ENCODE data around the gene TPGS1. TPM values are rescaled to one million over a fixed set of nuclear protein-coding genes. Genes with fewer than 3 reads are reported as not detected.

Gene TPGS1
- total RNA-seq, 2 experiments from 2014 or later = 14.1 to 14.9 TPM

DNA sequence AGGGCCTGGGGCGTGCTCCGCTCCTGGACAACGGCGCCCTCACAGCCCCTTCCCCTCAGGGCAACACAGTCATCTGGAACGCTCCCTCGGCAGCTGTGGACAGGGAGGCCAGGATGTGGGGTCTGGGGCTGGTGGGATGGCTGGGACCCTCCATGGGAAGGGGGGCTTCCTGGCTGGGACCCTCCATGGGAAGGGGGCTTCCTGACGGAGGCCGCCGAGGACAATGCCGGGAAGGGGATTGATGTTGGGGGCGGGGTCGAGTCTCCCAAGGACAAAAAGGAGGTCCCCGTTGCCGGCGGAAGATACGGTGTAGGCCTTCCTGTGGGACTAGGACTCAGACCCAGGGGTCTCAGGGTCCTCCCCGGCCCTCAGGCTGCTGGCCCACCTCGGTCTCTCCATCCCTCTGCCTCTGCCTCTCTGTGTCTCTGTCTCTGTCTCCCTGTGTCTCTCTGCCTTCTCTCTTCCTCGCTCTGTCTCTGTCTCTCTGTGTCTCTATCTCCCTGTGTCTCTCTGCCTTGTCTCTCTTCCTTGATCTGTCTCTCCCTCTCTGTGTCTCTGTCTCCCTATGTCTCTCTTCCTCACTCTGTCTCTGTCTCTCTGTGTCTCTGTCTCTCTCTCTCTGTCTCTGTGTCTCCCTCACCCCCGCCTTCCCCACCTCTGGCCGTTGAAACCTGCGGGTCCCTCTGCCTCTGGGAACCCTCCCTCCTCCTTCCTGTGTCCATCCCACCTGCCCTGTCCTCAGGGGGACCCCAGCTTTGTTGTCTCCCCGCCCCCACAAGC, 13.7 kb upstream of the TPGS1 start:
- CTCF ChIA-PET = interaction anchor here (2.2 to 2.4 kb wide), 2 partner anchors 13 to 17 kb away, joined by 6 to 11 read pairs; partner anchors contain the start of gene TPGS1

GRCh38 chr19:494171-495080, 12.9 kb upstream of the TPGS1 start:
- CTCF ChIA-PET = interaction anchor here (2.2 to 2.4 kb wide), 2 partner anchors 12 to 16 kb away, joined by 6 to 11 read pairs; partner anchors contain the start of gene TPGS1
- POLR2A ChIA-PET = no interaction called here

More for the DNA sequence above, 13.7 kb upstream of the TPGS1 start:
- POLR2A ChIA-PET = no interaction called here

- CTCF ChIA-PET = interaction anchor here (1.7 to 2.4 kb wide), 3 partner anchors 10 to 15 kb away, joined by 3 to 11 read pairs (median 6); partner anchors contain the start of gene TPGS1
- POLR2A ChIA-PET = no interaction called here
Measured at GRCh38 chr19:495081-495401, 12.3 kb upstream of the TPGS1 start.

- POLR2A ChIA-PET = no interaction called here
- CTCF ChIA-PET = interaction anchor here (1.7 to 2.4 kb wide), 3 partner anchors 10 to 15 kb away, joined by 3 to 11 read pairs (median 6); partner anchors contain the start of gene TPGS1
Measured at GRCh38 chr19:495402-496111, 11.7 kb upstream of the TPGS1 start.

GRCh38 chr19:496112-496665, 11.1 kb upstream of the TPGS1 start, which contains the start of gene MADCAM1:
Gene MADCAM1 (plus strand): TSS chr19:496486. CDS start chr19:496500, 14 bp downstream.
- ChIA-PET CTCF (interaction anchor here (1.7 to 2.4 kb wide), 3 partner anchors 9 to 14 kb away, joined by 3 to 11 read pairs (median 6); partner anchors contain the start of gene TPGS1), POLR2A (no interaction called here)

- ChIA-PET CTCF (no interaction called here), POLR2A (no interaction called here)
Measured at GRCh38 chr19:496986-497385, 10.3 kb upstream of the TPGS1 start.

DNA sequence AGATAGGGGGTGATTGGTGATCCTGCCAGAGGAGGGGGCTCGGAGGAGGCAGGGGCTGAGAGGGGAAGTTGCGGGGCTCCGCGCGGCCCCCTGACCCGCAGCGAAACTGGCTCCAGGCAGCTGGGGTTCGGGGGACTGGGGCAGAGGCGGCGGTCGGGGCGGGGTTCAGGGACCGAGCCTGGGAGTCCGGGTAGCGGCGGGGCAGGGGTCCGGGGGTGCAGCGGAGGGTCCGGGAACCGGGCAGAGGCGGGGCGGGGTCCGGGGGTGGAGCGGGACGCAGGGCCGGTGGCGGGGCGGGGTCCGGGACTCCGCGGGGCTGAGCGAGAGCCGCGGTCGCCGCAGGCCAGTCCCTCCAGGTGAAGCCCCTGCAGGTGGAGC, 9.8 kb upstream of the TPGS1 start:
- POLR2A ChIA-PET = no interaction called here
- CTCF ChIA-PET = interaction anchor here (0.8 to 1.6 kb wide), 2 partner anchors 9 to 13 kb away, joined by 5 read pairs; no protein-coding TSS in a partner anchor

- CTCF ChIA-PET = interaction anchor here (0.8 to 1.6 kb wide), 3 partner anchors 9 to 35 kb away, joined by 3 to 5 read pairs (median 5); no protein-coding TSS in a partner anchor
- POLR2A ChIA-PET = no interaction called here
Measured at GRCh38 chr19:497869-498510, 9.3 kb upstream of the TPGS1 start.

DNA sequence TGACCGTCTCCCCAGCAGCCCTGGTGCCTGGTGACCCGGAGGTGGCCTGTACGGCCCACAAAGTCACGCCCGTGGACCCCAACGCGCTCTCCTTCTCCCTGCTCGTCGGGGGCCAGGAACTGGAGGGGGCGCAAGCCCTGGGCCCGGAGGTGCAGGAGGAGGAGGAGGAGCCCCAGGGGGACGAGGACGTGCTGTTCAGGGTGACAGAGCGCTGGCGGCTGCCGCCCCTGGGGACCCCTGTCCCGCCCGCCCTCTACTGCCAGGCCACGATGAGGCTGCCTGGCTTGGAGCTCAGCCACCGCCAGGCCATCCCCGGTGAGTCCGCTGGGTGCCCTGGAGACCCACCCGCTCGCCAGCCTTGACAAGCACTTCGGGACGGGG, 8.8 kb upstream of the TPGS1 start:
- ChIA-PET CTCF (interaction anchor here (0.9 to 1.6 kb wide), 2 partner anchors 8 to 34 kb away, joined by 3 to 5 read pairs; no protein-coding TSS in a partner anchor), POLR2A (no interaction called here)

- POLR2A ChIA-PET = no interaction called here
- CTCF ChIA-PET = interaction anchor here (1.6 kb wide), 1 partner anchor 7 kb away, joined by 5 read pairs; no protein-coding TSS in a partner anchor
Measured at GRCh38 chr19:498977-499623, 8.2 kb upstream of the TPGS1 start.

GRCh38 chr19:501646-502045, 5.7 kb upstream of the TPGS1 start:
- ChIA-PET POLR2A (no interaction called here), CTCF (no interaction called here)

DNA sequence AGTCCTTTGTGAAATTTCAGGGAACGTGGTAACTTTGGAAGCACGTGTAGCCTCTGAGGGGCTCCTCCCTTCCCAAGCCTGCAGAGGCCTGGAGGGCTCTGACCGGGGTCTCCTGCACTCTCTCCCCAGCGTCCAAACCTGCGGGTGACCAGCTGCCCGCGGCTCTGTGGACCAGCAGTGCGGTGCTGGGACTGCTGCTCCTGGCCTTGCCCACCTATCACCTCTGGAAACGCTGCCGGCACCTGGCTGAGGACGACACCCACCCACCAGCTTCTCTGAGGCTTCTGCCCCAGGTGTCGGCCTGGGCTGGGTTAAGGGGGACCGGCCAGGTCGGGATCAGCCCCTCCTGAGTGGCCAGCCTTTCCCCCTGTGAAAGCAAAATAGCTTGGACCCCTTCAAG, 2.7 kb upstream of the TPGS1 start:
- ChIA-PET CTCF (interaction anchor here (0.7 kb wide), 1 partner anchor 9 kb away, joined by 3 read pairs; the partner anchor contains the start of gene MADCAM1), POLR2A (no interaction called here)

DNA sequence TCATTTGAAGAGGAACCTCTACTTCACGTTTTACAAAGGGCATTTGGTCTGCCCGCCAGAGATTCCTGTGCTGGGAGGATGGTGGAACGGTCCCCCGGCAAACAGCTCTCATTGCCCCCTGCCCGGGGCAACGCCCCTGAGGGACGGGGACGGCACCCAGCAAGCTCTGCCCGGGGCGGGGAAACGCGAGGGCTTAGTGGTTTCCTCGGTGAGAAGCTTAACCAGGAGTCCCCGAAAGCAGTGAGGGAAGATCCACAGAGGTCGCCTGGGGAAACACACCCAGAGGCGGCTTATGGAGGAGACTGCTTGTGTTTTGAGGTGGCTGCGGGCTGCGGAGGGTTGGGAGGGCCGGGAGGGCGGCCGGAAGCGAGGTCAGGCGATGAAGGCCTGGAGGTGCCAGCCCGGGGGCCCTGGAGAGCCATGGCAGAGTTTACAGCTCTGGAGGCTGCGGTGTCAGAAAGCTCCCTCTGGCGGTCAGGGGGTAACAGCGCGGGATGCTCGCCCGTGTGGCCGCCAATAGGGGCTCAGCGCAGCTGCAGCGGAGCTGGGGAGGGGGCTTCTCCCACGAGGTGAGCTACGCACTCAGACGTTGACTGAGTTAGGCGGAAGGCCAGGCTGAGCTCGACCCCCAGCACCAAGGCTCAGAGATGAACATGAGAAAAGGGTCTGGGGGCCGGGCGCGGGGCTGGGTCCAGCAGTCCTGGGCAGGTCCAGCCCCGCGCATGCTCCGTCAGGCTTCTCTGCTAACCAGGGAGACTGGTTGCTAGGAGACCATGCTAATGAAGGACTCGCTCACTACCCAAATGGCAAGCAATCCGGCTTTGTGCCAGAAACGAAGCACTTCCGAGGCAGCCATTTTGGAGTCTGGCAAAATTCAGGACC, 652 bp upstream of the TPGS1 start:
- POLR2A ChIA-PET = interaction anchor here (0.6 to 1.6 kb wide), 4 partner anchors 18 to 160 kb away, joined by 4 to 11 read pairs (median 4); partner anchors contain the start of genes BSG and CDC34

DNA sequence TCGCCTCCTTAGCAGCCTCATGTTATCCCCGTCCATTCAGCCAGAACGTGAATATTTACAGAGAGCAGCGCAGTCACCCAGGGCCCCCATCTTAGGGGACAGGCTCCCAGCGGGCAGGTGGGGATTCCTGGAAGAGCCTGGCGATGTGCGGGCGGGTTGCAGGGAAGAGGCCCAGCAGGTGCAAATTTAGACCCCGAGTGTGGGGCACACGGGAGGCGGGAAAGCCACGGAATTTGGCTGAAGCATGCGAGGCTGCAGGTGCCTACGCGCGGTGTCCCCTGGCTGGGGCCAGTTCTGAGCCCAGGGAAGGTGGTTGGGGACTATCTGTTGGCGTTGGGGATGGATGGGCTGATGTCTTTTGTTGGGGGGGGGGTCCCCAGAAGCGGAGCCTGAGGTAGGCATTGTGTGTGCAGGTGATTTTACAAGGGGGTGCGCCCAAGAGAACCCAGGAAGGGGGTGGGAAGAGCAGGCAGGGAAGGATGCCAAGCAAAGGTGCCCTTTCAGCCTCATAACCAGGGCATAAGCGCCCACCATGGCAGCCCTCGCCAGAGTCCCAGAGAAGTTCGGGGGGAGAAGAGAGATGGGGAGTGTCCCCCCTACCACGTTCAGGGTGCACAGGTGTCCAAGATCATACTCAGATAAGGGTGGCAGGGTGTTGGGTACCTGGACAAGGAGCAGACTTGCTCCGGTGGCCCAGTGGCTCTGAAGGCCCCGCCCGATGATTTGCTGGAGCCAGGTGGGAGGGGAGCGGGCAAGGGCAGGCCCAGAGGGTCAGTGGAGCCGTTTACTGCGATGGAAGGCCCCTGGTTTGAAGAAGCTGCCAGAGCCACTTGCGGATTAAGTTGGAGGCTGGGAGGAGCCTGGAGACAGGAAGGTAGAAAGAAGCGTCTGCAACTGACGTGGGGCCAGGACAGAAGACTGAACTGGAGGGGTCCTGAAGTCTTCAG, 1.2 kb downstream of the TPGS1 start:
- POLR2A ChIA-PET = no interaction called here
- CTCF ChIA-PET = interaction anchor here (1.1 kb wide), 1 partner anchor 22 kb away, joined by 4 read pairs; no protein-coding TSS in a partner anchor

More for the DNA sequence above, 652 bp upstream of the TPGS1 start:
- CTCF ChIA-PET = interaction anchor here (0.6 to 2.0 kb wide), 9 partner anchors 8 to 260 kb away, joined by 3 to 11 read pairs (median 4); no protein-coding TSS in a partner anchor

DNA sequence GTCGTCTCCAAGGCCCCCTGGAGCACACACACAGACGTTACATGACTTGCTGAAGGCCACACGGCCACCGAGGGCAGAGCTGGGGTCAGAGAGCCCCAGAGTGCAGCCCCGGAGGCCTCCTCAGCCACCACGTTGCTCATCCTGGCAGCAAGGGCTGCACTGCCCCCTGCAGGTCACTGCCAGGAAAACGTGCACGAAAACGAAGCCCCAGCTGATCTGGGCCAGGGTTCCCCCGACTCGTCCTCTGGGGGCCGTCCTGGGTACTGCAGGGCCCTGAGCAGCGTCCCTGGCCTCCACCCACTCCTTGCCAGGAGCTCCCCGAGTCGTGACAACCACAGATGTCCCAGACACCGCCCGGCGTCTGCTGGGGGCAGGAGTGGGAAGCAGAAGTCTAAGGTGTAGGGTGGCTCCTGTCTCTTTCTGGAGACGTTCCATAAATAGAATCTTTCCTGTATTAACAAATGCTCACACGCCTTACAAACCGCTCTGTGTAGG, 3.4 kb downstream of the TPGS1 start:
- CTCF ChIA-PET = interaction anchor here (0.7 to 2.3 kb wide), 22 partner anchors 8 to 264 kb away, joined by 3 to 25 read pairs (median 6); partner anchors contain the start of genes BSG, CDC34 and GZMM
- POLR2A ChIA-PET = interaction anchor here (0.8 to 1.9 kb wide), 3 partner anchors 9 to 100 kb away, joined by 4 to 13 read pairs (median 5); partner anchors contain the start of gene CDC34
